ENCODE data around the gene SFXN2.

Gene SFXN2

DNA sequence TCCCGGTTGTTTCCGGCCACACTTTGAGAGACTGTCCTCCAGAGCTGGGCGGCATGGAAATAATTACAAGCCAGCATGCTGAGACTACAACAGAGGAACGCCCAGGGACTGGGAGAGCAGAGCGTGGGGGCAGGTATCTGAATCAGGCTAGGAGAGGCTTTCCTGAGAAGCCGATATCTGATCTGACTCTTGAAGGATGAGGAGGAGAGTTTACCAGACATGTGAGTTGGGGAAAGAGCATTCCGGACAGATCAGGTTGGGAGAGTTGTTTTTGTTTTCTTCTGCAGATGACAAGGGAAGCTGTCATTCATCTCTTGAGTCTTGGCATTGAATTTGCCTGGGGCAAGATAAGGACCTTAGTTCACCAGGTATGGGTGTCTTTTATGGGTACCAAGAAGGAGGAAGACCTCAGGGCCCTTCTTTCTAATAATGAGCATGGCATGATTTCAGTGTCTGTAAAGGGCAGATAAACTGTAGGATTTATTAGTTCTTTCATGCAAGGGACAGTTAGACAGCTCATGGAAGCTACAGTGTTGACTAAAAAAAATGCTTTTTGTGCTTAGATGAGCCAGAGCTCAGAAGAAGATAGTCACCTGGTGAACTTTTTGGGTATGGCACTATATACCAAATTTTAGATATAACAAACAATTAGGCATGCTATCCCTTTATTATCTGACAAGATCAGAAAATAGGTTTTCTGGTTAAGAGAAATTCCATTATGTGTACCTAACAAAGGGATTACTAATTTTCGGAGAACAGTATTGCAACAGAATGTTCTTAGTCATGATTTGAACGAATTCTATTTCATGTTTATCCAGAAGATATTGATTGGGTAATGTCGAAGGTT lies 65.5 kb downstream of the SFXN2 start:
- no peak for DNase-seq

DNA sequence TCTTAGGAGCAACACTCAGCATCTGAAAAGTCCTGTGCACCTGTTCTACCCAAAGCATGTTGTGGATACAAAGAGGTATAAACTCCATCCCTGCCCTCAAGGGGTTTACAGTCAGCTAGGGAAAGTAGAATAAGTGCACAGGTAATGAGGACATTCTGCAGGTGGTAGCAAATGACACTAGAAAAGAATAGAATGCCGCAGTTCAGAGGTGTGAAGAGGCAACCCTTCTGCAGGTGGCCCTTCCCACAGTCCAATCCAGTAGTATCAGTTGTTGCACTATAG lies 66.0 kb downstream of the SFXN2 start:
- DNase-seq = no peak

DNA sequence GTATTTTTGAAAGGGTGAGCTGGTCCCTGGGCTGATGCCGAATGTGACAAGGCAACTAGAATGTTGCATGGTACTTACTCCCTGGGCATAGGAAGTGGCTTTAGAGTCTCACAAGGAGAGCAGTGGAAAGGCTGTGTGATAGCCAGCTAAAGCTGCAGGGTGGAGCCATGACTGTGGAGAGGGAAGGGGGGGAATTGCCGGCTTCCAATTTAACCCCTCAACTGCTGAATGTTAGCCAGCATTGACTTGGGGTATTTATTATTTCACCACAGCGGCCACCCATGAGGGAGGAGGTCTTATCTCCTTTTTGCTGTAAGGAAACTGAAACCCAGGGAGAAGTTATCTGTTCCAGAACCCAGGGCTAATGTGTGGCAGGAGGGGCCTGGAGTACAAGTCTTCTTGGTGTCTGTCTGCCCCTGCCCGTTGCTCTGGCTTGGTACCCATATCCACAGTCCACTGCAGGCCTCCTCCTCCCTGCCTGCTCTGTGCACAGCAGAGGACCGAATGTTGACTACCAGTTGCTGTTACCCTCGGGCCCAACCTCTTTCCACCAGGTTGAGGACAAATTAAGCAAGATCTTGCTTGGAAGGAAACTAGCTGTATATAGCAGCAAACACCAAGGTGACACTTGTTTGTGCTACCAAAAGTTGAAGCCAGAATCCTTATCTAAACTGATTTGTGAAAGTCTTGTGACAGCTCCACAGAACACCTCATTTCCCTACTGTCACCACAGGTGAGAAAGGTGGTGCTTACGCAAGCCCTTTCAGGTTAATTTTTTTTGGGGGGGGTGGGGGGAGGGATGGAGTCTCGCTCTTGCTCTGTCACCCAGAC lies 66.9 kb downstream of the SFXN2 start:
- DNase-seq = no peak

DNA sequence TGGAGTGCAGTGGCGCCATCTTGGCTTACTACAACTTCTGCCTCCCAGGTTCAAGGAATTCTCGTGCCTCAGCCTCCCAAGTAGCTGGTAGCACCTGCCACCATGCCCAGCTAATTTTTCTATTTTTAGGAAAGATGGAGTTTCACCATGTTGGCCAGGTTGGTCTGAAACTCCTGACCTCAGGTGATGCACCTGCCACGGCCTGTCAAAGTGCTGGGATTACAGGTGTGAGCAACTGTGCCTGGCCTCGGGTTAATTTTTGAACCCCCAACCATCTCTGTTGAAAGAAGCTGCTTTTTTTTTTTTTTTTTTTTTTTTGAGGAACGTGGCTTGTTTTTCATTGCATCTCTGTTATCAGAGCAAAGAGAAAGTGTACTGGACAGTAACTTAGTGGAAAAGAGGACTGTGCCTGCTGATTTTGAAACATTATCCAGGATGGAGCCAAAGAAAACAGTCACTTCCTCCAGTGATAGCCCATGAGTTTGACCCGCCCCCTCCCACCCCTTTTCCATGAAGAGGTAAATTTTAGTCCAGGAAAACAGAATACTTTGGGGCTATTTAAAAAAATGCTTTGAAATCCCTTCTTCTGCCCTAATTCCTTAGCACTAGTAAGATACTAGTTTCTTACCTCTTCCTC lies 67.6 kb downstream of the SFXN2 start:
- no peak for DNase-seq

DNA sequence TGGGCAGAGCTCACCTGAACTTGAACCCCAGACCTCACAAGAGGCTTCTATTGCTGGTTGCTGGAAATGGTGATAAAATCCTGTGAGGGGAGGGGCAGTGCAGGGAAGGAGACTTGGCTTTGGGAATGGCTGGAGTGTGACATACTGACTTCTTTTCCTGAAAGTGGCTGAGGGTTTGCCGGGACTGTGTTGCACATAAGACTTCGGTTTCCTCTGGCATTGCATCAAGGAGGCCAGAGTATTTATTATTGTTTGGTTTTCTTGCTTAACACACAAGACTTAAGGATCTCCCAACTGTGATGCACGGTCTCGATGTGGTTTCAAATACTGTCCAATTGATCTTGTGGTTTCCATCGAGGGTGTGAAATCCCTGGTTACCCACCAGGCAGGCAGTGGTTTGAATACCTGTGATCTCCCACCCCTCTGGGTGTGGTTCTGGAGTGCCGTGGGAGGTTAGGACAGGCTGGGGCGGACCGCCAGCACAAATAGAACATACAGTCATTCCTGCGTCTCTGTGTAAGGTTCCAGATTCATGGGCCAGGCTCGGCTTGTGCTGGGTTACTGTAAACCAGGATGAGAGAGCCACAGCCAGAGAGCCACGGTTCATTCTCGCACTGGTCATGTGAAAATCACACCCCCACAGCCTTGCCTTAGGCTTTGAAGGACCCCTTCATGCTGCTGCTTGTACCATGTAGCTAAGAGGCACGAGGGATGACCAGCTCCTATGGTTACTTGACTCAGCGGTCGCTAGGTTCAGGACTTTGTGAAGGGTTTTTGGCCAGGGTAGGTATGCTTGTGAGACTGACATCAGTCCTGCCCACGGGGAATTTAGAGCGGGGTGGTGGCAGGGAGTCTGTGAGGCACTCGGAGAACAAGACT lies 68.5 kb downstream of the SFXN2 start:
- no peak for DNase-seq

DNA sequence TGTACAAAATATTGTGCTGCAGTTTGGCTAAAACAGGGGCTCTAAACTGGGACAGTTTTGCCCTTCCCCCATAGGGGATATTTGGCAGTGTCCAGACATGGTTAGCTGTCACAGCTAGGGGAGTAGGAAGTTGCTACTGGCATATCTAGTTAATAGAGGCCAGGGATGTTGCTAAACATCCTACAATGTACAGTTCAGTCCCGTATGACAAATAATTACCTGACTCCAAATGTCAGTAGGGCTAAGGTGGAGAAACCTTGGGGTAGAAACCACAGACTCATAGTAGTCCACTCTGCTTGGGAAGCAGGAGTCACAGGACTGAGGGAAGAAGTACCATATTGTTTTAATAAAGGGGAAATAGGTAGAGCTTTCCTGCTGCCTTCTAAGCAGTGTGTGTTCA lies 69.1 kb downstream of the SFXN2 start:
- DNase-seq = no peak

DNA sequence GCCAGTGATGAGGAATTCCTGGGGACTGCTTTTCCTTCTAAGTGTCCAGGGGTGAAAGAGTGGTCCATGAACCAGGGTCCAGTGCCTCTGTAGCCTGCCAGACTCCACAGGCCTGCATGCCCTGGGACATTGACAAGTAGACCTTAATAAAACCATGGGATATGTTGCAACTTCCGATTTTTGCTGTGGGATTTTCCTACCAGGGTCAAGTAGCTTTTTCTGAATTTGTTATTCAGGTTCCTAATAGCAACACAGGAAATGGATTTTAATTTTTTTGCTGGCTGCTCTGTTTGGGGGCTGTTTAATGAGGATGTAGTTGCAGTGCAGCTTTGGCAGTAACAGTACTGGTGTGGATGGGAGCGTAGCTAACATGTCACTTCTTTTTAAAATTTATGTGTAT lies 71.4 kb downstream of the SFXN2 start:
- DNase-seq = no peak

DNA sequence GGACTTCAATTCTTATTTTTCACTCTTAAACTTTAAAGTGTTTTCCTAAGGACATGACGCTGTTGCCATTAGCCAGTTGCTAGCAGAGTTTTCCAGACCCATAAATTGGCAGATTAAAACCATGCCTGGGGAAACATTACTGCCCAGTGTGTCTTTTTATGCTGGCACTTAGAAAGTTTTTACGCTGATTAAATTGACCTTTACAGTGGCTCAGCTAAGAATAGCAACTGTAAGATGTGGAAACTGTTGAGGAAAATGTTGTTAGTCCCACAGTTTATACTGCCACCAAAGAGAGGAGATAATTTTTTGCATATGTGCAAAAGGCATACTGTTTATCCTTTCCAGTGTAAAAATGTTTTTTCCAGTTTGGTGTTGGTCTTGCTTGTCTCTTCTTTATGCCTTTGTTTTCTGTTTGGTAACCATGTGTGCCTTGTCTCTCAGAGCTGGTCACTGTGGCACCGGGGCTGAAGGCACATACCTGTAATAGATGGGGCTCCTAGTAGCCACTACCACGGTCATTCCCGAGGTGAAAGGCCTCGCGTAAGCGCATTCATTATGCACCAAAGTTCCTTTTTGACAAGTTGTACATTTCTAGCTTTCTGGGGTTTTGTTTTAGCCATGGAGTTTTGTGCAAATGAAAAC lies 77.4 kb downstream of the SFXN2 start:
- no peak for DNase-seq
